IMR-90 (cell line): ENCODE data around the gene SH2D4B. TPM values are rescaled to one million over a fixed set of nuclear protein-coding genes. Genes with fewer than 3 reads are reported as not detected.

Source experiments
- ATAC-seq: fragments of 200-7000 bp; cut with Tn5 transposase; 2 replicates; pipeline ENCODE4 v1.9.1; 2020; ENCODE audit warnings: low read depth, mild to moderate bottlenecking, moderate library complexity
- BruUV-seq: library from RNA; stranded (reverse); fragments of 400-500 nt; replicated peaks from 2 replicates; lab custom pipeline; 2021; lab: Mats Ljungman, UMichigan
- CTCF ChIA-PET: fragments of 300-600 bp; formaldehyde crosslinking; extraction: SDS; loops from one replicate; lab custom pipeline; 2021; ENCODE audit warnings: antibody characterized with exemption; lab: Yijun Ruan, JAX
- POLR2A ChIA-PET: fragments of 300-600 bp; sonication (Branson Sonifier 250); formaldehyde crosslinking; loops from one replicate; lab custom pipeline; 2022; ENCODE audit warnings: antibody characterized with exemption; ENCODE audit not compliant: unreplicated experiment; lab: Charles Lee
- DNase-seq: peaks from one replicate; pipeline ENCODE4 v3.0.0; 2013
- H2AFZ ChIP-seq: replicated peaks from 2 replicates; pipeline ENCODE3; 2013; ENCODE audit warnings: low read length, mild to moderate bottlenecking; ENCODE audit not compliant: poor library complexity
- H2AK5ac ChIP-seq: 2 replicates; pipeline ENCODE4 v1.6.1; 2013; ENCODE audit warnings: low read depth, low read length, inconsistent platforms
- H2AK9ac ChIP-seq: replicated peaks from 2 replicates; pipeline ENCODE3; 2013; ENCODE audit warnings: mild to moderate bottlenecking, low read depth, low read length, moderate library complexity; ENCODE audit not compliant: poor library complexity
- H2BK120ac ChIP-seq: 2 replicates; pipeline ENCODE4 v1.6.1; 2013; ENCODE audit warnings: low read depth, low read length, inconsistent platforms
- H2BK15ac ChIP-seq: 3 replicates; pipeline ENCODE4 v1.6.1; 2013; ENCODE audit warnings: low read depth, low read length, inconsistent platforms
- H2BK20ac ChIP-seq: 2 replicates; pipeline ENCODE4 v1.6.1; 2013; ENCODE audit warnings: low read depth, mild to moderate bottlenecking, inconsistent platforms, low read length, moderate library complexity
- H2BK5ac ChIP-seq: 2 replicates; pipeline ENCODE4 v1.6.1; 2013; ENCODE audit warnings: mild to moderate bottlenecking, low read depth, low read length, inconsistent platforms; ENCODE audit not compliant: poor library complexity, severe bottlenecking
- H3K14ac ChIP-seq: replicated peaks from 2 replicates; pipeline ENCODE4 v1.6.1; 2013; ENCODE audit warnings: low read depth, low read length, inconsistent platforms
- H3K18ac ChIP-seq: 2 replicates; pipeline ENCODE4 v1.6.1; 2013; ENCODE audit warnings: low read depth, low read length, control low read depth
- H3K23ac ChIP-seq: 2 replicates; pipeline ENCODE4 v1.6.1; 2013; ENCODE audit warnings: low read depth, low read length, inconsistent platforms
- H3K27ac ChIP-seq: 2 replicates; pipeline ENCODE4 v1.5.1; 2013; ENCODE audit warnings: mild to moderate bottlenecking, control low read depth, low read length; ENCODE audit not compliant: insufficient read depth
- H3K27me3 ChIP-seq: 2 replicates; pipeline ENCODE4 v1.6.1; 2013; ENCODE audit warnings: low read length; ENCODE audit not compliant: control insufficient read depth, insufficient read depth
- H3K36me3 ChIP-seq: 2 replicates; pipeline ENCODE4 v1.6.1; 2013; ENCODE audit warnings: low read length, mixed read lengths; ENCODE audit not compliant: control insufficient read depth, insufficient read depth
- H3K4ac ChIP-seq: 2 replicates; pipeline ENCODE4 v1.6.1; 2013; ENCODE audit warnings: low read depth, low read length, inconsistent platforms
- H3K4me1 ChIP-seq: 2 replicates; pipeline ENCODE4 v1.6.1; 2013; ENCODE audit warnings: low read length, mixed read lengths; ENCODE audit not compliant: control insufficient read depth, insufficient read depth
- H3K4me2 ChIP-seq: 2 replicates; pipeline ENCODE4 v1.6.1; 2013; ENCODE audit warnings: low read depth, mild to moderate bottlenecking, control low read depth, low read length, moderate library complexity
- H3K4me3 ChIP-seq: 2 replicates; pipeline ENCODE4 v1.5.1; 2013; ENCODE audit warnings: low read depth, mild to moderate bottlenecking, control low read depth, low read length, moderate library complexity; ENCODE audit not compliant: insufficient read depth
- H3K56ac ChIP-seq: 2 replicates; pipeline ENCODE4 v1.6.1; 2013; ENCODE audit warnings: low read length, inconsistent platforms; ENCODE audit not compliant: insufficient read depth; ENCODE audit errors: extremely low read depth
- H3K79me1 ChIP-seq, 2 experiments: 2 replicates each; pipeline ENCODE4 v1.6.1; 2013; ENCODE audit warnings: low read length in 2 of 2, inconsistent platforms in 1 of 2, low read depth in 1 of 2
- H3K9ac ChIP-seq: 2 replicates; pipeline ENCODE4 v1.6.1; 2013; ENCODE audit warnings: low read depth, low read length, control low read depth
- H3K9me1 ChIP-seq: 2 replicates; pipeline ENCODE4 v1.6.1; 2013; ENCODE audit warnings: low read length, inconsistent platforms; ENCODE audit not compliant: insufficient read depth
- H3K9me3 ChIP-seq: 2 replicates; pipeline ENCODE4 v1.6.1; 2013; ENCODE audit warnings: low read length; ENCODE audit not compliant: control insufficient read depth, insufficient read depth
- H4K20me1 ChIP-seq: 2 replicates; pipeline ENCODE4 v1.6.1; 2013; ENCODE audit warnings: low read length, inconsistent platforms; ENCODE audit not compliant: insufficient read depth
- H4K5ac ChIP-seq: 2 replicates; pipeline ENCODE4 v1.6.1; 2013; ENCODE audit warnings: mild to moderate bottlenecking, low read depth, low read length, control low read depth
- H4K8ac ChIP-seq, 2 experiments: 2 replicates each; pipeline ENCODE4 v1.6.1; 2013; ENCODE audit warnings: low read depth in 2 of 2, low read length in 2 of 2, control low read depth in 1 of 2, inconsistent platforms in 1 of 2
- H4K91ac ChIP-seq: 2 replicates; pipeline ENCODE4 v1.6.1; 2013; ENCODE audit warnings: low read depth, low read length, inconsistent platforms; ENCODE audit not compliant: insufficient read depth
- BHLHE40 ChIP-seq: fragments of 150-350 bp; IDR thresholded peaks from 2 replicates; pipeline ENCODE4 v1.6.1; 2016; ENCODE audit warnings: mild to moderate bottlenecking, low read depth, low read length
- CHD1 ChIP-seq: IDR thresholded peaks from 2 replicates; pipeline ENCODE4 v1.6.1; 2012; ENCODE audit warnings: low read depth, low read length, improper control_type of control experiment
- FOS ChIP-seq: fragments of 150-350 bp; IDR thresholded peaks from 2 replicates; pipeline ENCODE4 v1.6.1; 2016; ENCODE audit warnings: low read depth, low read length
- MAFK ChIP-seq: IDR thresholded peaks from 2 replicates; pipeline ENCODE4 v1.6.1; 2012; ENCODE audit warnings: low read depth, low read length, improper control_type of control experiment
- NFE2L2 ChIP-seq: fragments of 150-350 bp; IDR thresholded peaks from 2 replicates; pipeline ENCODE4 v1.6.1; 2016; ENCODE audit warnings: low read depth, mild to moderate bottlenecking, low read length
- RAD21 ChIP-seq: IDR thresholded peaks from 2 replicates; pipeline ENCODE4 v1.6.1; 2012; ENCODE audit warnings: low read length, improper control_type of control experiment
- SMC3 ChIP-seq: fragments of 150-350 bp; IDR thresholded peaks from 2 replicates; pipeline ENCODE4 v1.6.1; 2016; ENCODE audit warnings: low read depth, mild to moderate bottlenecking, antibody characterized with exemption, low read length, moderate library complexity
- WGBS, 2 experiments: methylation state at CpG; one replicate each; pipeline versions ENCODE4 v1.1.5 to v1.1.7; 2013; ENCODE audit warnings: missing lambda C conversion rate in 2 of 2; ENCODE audit not compliant: insufficient read length in 1 of 2; ENCODE audit errors: extremely low coverage in 2 of 2; 5-methylcytosine and 5-hydroxymethylcytosine counted together
- dilution Hi-C: fragments of 300-500 bp; cut with HindIII; formaldehyde crosslinking; loops from one replicate; pipeline ENCODE4 v1.14.3; 2018; ENCODE audit warnings: low sequenced_read_pairs; ENCODE audit not compliant: unreplicated experiment
- in situ Hi-C: fragments of 300-500 bp; cut with MboI; formaldehyde crosslinking; loops from 3 replicates; pipeline ENCODE4 v1.14.3; 2019; ENCODE audit warnings: low sequenced_read_pairs, inconsistent platforms, mixed read lengths
- intact Hi-C: fragments of 100-400 bp; cut with micrococcal nuclease; formaldehyde crosslinking; loops from 2 replicates; pipeline ENCODE4 v1.10.0; 2022
- polyA plus RNA-seq, 3 experiments: library from polyadenylated mRNA; depleted of rRNA; stranded (reverse); fragments of >200 nt; gene quantifications; 2 replicates each; pipeline ENCODE4 v1.2.3, GENCODE V29; 2012; ENCODE audit warnings: low replicate concordance in 1 of 3
- total RNA-seq: library from RNA; depleted of rRNA; stranded (reverse); fragments of >200 nt; gene quantifications from 2 replicates; pipeline ENCODE4 v1.2.3, GENCODE V29; 2012
- TF ChIP-seq, protein P1 (sequence below): fragments of 150-350 bp; IDR thresholded peaks from 2 replicates; pipeline ENCODE4 v1.6.1; 2017; ENCODE audit warnings: mild to moderate bottlenecking, antibody characterized with exemption, low read length, low read depth
- TF ChIP-seq, protein P2 (sequence below): conservative IDR thresholded peaks from 2 replicates; pipeline ENCODE4 v1.5.1; 2012; ENCODE audit warnings: mild to moderate bottlenecking, low read depth, low read length, improper control_type of control experiment
- TF ChIP-seq, protein P3 (sequence below): fragments of 150-350 bp; IDR thresholded peaks from 2 replicates; pipeline ENCODE4 v1.6.1; 2016; ENCODE audit warnings: low read depth, mild to moderate bottlenecking, low read length, moderate library complexity, borderline replicate concordance

Gene SH2D4B
- total and polyA plus RNA-seq, 2 of the 4 experiments (the other 2 are of a cell fraction) = not detected

DNA sequence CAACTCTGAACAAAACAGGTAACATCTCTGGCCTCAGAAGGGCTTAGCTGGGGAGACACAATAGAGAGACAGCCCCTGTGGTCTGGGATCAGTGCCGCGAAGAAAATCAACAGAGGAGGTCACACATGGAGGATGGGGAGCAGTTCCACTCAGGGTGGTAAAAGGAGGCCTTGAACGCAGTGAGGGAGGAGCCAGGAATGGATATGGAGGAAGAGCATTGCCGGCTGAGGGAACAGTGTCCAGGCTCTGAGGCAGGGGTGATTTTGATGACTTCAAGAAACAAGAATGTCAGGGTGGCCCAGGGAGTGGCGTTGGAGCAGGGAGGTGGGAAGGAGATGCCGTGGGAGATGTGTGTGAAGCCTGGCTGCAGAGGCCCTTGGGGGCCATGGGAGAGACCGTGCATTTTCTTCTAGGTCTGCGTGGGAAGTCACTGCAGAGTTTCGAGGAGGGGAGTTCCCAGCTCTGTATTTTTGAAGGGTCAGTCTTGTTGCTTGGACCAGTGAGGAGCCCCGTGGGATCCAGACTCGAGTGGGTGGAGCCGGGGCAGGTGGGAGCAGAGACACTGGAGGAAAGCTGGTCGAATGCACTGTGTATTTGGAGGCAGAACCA, 35.7 kb upstream of the SH2D4B start:
- Histone ChIP-seq H3K14ac (0 out of 2 replicates have a peak overlapping the region, but pooled peaks have one; percentile 47), H3K9me1 (peaks cover 55% of the 10 kb centered on the region), H4K5ac (no peak overlapping the region), H3K79me1 (peaks cover 34 to 87% of the 10 kb centered on the region in 2 experiments), H2AK5ac (peak overlapping the region; percentile 67), H2AFZ (no peak overlapping the region), H2BK5ac (no peak overlapping the region), H3K4me2 (no peak overlapping the region), H2AK9ac (peak overlapping the region; percentile 53), H3K27ac (no peak overlapping the region), H3K4me3 (no peak overlapping the region), H3K4me1 (peaks cover 53% of the 10 kb centered on the region), H2BK15ac (no peak overlapping the region), H3K18ac (no peak overlapping the region), H4K91ac (peak overlapping the region; percentile 40; the same call in 1 of the 2 replicates), H3K9me3 (no peaks in the 10 kb centered on the region), H2BK20ac (peak overlapping the region; percentile 14; the same call in 1 of the 2 replicates), H3K4ac (peak overlapping the region; percentile 62), H3K27me3 (no peaks in the 10 kb centered on the region), H3K9ac (no peak overlapping the region), H4K8ac (no peak overlapping the region), H3K23ac (no peak overlapping the region), H3K56ac (no peak overlapping the region), H4K20me1 (peaks cover 18% of the 10 kb centered on the region), H3K36me3 (no peaks in the 10 kb centered on the region; the same call in 1 of the 2 replicates), H2BK120ac (peak overlapping the region; percentile 36; the same call in 1 of the 2 replicates)
- BruUV-seq = no TSS peak
- ChIA-PET CTCF (no interaction called here), POLR2A (no interaction called here)
- intact Hi-C loops (no loop called here), in situ Hi-C loops (loop anchor here (5.0 kb wide), 1 partner anchor 45 kb away; no protein-coding TSS in a partner anchor), dilution Hi-C loops (no loop called here)
- ATAC-seq (no peak), DNase-seq (no peak)
- 94% methylated on average over 7 of the region's 13 CpGs; no CpG with 5 or more reads in 1 of the 2 experiments for WGBS, 2 experiments
- TF ChIP-seq FOS (no peak), RAD21 (no peak), MAFK (no peak), SMC3 (no peak), NFE2L2 (no peak), BHLHE40 (no peak), CHD1 (no peak)
- TF ChIP-seq, protein P1, sequence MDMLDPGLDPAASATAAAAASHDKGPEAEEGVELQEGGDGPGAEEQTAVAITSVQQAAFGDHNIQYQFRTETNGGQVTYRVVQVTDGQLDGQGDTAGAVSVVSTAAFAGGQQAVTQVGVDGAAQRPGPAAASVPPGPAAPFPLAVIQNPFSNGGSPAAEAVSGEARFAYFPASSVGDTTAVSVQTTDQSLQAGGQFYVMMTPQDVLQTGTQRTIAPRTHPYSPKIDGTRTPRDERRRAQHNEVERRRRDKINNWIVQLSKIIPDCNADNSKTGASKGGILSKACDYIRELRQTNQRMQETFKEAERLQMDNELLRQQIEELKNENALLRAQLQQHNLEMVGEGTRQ = no peak
- TF ChIP-seq, protein P2, sequence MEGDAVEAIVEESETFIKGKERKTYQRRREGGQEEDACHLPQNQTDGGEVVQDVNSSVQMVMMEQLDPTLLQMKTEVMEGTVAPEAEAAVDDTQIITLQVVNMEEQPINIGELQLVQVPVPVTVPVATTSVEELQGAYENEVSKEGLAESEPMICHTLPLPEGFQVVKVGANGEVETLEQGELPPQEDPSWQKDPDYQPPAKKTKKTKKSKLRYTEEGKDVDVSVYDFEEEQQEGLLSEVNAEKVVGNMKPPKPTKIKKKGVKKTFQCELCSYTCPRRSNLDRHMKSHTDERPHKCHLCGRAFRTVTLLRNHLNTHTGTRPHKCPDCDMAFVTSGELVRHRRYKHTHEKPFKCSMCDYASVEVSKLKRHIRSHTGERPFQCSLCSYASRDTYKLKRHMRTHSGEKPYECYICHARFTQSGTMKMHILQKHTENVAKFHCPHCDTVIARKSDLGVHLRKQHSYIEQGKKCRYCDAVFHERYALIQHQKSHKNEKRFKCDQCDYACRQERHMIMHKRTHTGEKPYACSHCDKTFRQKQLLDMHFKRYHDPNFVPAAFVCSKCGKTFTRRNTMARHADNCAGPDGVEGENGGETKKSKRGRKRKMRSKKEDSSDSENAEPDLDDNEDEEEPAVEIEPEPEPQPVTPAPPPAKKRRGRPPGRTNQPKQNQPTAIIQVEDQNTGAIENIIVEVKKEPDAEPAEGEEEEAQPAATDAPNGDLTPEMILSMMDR = no peak
- TF ChIP-seq, protein P3, sequence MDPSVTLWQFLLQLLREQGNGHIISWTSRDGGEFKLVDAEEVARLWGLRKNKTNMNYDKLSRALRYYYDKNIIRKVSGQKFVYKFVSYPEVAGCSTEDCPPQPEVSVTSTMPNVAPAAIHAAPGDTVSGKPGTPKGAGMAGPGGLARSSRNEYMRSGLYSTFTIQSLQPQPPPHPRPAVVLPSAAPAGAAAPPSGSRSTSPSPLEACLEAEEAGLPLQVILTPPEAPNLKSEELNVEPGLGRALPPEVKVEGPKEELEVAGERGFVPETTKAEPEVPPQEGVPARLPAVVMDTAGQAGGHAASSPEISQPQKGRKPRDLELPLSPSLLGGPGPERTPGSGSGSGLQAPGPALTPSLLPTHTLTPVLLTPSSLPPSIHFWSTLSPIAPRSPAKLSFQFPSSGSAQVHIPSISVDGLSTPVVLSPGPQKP = no peak
